ENCODE data around the gene TYMS. TPM values are rescaled to one million over a fixed set of nuclear protein-coding genes. Genes with fewer than 3 reads are reported as not detected.

The TYMS gene
- polyA plus RNA-seq, 1 donor from 2014 or later = 3.3 TPM

DNA sequence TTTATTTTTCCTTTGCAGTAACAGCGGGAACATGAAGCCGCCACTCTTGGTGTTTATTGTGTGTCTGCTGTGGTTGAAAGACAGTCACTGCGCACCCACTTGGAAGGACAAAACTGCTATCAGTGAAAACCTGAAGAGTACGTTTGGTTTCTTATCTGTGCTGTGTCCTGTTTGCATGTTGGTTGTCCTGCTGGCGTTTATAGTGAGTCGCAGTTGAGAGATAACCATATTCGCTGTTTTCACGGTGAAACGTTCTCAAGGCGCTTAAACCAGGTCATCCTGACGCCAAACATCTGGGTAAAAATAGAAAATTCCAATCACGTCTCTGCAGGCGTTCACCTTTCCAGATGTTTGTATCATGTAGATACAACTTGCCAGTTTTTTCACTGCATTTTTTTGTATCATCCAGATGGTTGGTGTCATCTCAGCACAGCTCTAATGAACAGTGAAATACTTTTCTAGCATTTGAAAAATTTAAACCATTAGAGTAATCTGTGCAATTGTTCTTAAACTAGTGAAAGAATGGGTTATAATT is 39.4 kb upstream of the TYMS start:
- Histone ChIP-seq H3K79me2 (replicated peaks; ENCODE audit: insufficient read depth, low read length) (no peaks in the 10 kb centered on the region), H2AFZ (ENCODE audit: low read depth, low read length) (no peak overlapping the region), H3K27me3 (ENCODE audit: insufficient read depth, low read depth, low read length) (no peaks in the 10 kb centered on the region), H3K4me3 (ENCODE audit: low read length) (no peak overlapping the region), H3K4me2 (ENCODE audit: low read length) (no peak overlapping the region), H3K9me2 (ENCODE audit: insufficient read depth, low read length) (no peaks in the 10 kb centered on the region), H3K9me3 (ENCODE audit: low read length) (no peaks in the 10 kb centered on the region), H3K36me3 (ENCODE audit: insufficient read depth, low read length) (no peaks in the 10 kb centered on the region), H3K27ac (ENCODE audit: low read length) (no peak overlapping the region), H3K9ac (ENCODE audit: low read length) (no peak overlapping the region), H4K20me1 (ENCODE audit: insufficient read depth) (no peaks in the 10 kb centered on the region), H3F3A (ENCODE audit: insufficient read depth, low read length, poor library complexity, severe bottlenecking) (no peaks in the 10 kb centered on the region)
- TF ChIP-seq RAD21 (conservative IDR thresholded peaks at IDR 0.05) (no peak), POLR2AphosphoS5 (IDR thresholded peaks at IDR 0.05) (no peak), TAF1 (IDR thresholded peaks at IDR 0.05; ENCODE audit: low read depth) (no peak), EP300 (conservative IDR thresholded peaks at IDR 0.05; ENCODE audit: poor library complexity, severe bottlenecking) (no peak), MXI1 (conservative IDR thresholded peaks at IDR 0.05; ENCODE audit: poor library complexity, severe bottlenecking) (no peak), EZH2 (IDR thresholded peaks at IDR 0.05; ENCODE audit: borderline replicate concordance, insufficient read depth, low read length, poor library complexity, severe bottlenecking) (no peak), SMC3 (conservative IDR thresholded peaks at IDR 0.05; ENCODE audit: poor library complexity) (no peak)
- TF ChIP-seq, protein P1, sequence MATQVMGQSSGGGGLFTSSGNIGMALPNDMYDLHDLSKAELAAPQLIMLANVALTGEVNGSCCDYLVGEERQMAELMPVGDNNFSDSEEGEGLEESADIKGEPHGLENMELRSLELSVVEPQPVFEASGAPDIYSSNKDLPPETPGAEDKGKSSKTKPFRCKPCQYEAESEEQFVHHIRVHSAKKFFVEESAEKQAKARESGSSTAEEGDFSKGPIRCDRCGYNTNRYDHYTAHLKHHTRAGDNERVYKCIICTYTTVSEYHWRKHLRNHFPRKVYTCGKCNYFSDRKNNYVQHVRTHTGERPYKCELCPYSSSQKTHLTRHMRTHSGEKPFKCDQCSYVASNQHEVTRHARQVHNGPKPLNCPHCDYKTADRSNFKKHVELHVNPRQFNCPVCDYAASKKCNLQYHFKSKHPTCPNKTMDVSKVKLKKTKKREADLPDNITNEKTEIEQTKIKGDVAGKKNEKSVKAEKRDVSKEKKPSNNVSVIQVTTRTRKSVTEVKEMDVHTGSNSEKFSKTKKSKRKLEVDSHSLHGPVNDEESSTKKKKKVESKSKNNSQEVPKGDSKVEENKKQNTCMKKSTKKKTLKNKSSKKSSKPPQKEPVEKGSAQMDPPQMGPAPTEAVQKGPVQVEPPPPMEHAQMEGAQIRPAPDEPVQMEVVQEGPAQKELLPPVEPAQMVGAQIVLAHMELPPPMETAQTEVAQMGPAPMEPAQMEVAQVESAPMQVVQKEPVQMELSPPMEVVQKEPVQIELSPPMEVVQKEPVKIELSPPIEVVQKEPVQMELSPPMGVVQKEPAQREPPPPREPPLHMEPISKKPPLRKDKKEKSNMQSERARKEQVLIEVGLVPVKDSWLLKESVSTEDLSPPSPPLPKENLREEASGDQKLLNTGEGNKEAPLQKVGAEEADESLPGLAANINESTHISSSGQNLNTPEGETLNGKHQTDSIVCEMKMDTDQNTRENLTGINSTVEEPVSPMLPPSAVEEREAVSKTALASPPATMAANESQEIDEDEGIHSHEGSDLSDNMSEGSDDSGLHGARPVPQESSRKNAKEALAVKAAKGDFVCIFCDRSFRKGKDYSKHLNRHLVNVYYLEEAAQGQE (IDR thresholded peaks at IDR 0.05; ENCODE audit: borderline replicate concordance) = no peak
- TF ChIP-seq, protein P2, sequence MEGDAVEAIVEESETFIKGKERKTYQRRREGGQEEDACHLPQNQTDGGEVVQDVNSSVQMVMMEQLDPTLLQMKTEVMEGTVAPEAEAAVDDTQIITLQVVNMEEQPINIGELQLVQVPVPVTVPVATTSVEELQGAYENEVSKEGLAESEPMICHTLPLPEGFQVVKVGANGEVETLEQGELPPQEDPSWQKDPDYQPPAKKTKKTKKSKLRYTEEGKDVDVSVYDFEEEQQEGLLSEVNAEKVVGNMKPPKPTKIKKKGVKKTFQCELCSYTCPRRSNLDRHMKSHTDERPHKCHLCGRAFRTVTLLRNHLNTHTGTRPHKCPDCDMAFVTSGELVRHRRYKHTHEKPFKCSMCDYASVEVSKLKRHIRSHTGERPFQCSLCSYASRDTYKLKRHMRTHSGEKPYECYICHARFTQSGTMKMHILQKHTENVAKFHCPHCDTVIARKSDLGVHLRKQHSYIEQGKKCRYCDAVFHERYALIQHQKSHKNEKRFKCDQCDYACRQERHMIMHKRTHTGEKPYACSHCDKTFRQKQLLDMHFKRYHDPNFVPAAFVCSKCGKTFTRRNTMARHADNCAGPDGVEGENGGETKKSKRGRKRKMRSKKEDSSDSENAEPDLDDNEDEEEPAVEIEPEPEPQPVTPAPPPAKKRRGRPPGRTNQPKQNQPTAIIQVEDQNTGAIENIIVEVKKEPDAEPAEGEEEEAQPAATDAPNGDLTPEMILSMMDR (IDR thresholded peaks at IDR 0.05; ENCODE audit: poor library complexity, severe bottlenecking) = no peak

DNA sequence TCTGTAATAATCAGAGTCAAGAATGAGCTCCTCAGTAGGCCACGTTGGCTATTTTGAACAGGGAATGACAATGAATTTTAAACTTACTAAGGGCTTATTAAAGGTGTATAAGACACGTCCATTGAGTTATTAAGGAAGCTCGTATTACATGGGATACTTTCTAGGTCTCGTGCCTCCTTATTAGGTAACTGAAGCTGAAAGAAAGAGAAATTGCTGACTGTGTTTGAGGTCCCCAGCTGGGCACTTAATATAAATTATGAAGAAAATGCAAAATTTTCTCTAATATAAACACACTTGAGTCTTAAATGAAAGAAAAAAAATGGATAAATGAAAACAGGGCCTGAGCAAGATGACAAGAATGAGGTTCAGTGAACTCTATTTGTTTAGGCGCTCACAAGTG is 38.8 kb upstream of the TYMS start:
- no peaks in the 10 kb centered on the region for H3K9me2 ChIP-seq (ENCODE audit: insufficient read depth, low read length)
- H3K9me3 ChIP-seq (ENCODE audit: low read length) = no peaks in the 10 kb centered on the region
- H3K79me2 ChIP-seq (replicated peaks; ENCODE audit: insufficient read depth, low read length) = no peaks in the 10 kb centered on the region
- H2AFZ ChIP-seq (ENCODE audit: low read depth, low read length) = no peak overlapping the region
- no peak overlapping the region for H3K9ac ChIP-seq (ENCODE audit: low read length)
- no peaks in the 10 kb centered on the region for H3K27me3 ChIP-seq (ENCODE audit: insufficient read depth, low read depth, low read length)
- H4K20me1 ChIP-seq (ENCODE audit: insufficient read depth) = no peaks in the 10 kb centered on the region
- H3K4me2 ChIP-seq (ENCODE audit: low read length) = no peak overlapping the region
- H3K4me3 ChIP-seq (ENCODE audit: low read length) = no peak overlapping the region
- no peaks in the 10 kb centered on the region for H3F3A ChIP-seq (ENCODE audit: insufficient read depth, low read length, poor library complexity, severe bottlenecking)
- TF ChIP-seq EP300 (conservative IDR thresholded peaks at IDR 0.05; ENCODE audit: poor library complexity, severe bottlenecking) = no peak
- TF ChIP-seq, protein P2 (IDR thresholded peaks at IDR 0.05; ENCODE audit: poor library complexity, severe bottlenecking) = no peak
- no peak for TF ChIP-seq TAF1 (IDR thresholded peaks at IDR 0.05; ENCODE audit: low read depth)
- TF ChIP-seq, protein P1 (IDR thresholded peaks at IDR 0.05; ENCODE audit: borderline replicate concordance) = no peak
- TF ChIP-seq SMC3 (conservative IDR thresholded peaks at IDR 0.05; ENCODE audit: poor library complexity) = no peak
- TF ChIP-seq MXI1 (conservative IDR thresholded peaks at IDR 0.05; ENCODE audit: poor library complexity, severe bottlenecking) = no peak
- no peak for TF ChIP-seq RAD21 (conservative IDR thresholded peaks at IDR 0.05)
- TF ChIP-seq POLR2AphosphoS5 (IDR thresholded peaks at IDR 0.05) = no peak
- TF ChIP-seq EZH2 (IDR thresholded peaks at IDR 0.05; ENCODE audit: borderline replicate concordance, insufficient read depth, low read length, poor library complexity, severe bottlenecking) = no peak
- H3K27ac ChIP-seq (ENCODE audit: low read length) = no peak overlapping the region
- no peaks in the 10 kb centered on the region for H3K36me3 ChIP-seq (ENCODE audit: insufficient read depth, low read length)
